Activated gamma-delta T cell treated with Interleukin-2 at 50 U/mL for 16 hours (primary cell): Measurements from ENCODE around the gene CDK4.

Source experiments
- DNase-seq: peaks from one replicate; pipeline ENCODE4 v3.0.0-alpha.2; 2020

CDK4 gene

GRCh38 chr12:57755454-57756372 lies 3.6 kb upstream of the CDK4 start:
- peak; percentile 45 for DNase-seq

DNA sequence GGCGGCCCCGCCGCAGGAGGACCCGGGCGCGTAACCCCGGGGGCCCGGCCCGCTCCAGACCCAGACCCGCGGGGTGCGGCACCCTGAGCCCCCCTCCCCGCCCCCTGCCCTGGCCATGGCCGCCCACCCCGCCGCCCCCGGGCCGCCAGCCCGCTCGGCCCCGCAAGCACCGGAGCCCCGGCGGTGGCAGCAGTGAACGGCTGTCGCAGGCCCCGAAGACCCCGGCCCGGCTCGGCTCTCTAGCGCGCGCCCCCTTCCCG lies 3.0 kb upstream of the CDK4 start:
- DNase-seq: no peak

DNA sequence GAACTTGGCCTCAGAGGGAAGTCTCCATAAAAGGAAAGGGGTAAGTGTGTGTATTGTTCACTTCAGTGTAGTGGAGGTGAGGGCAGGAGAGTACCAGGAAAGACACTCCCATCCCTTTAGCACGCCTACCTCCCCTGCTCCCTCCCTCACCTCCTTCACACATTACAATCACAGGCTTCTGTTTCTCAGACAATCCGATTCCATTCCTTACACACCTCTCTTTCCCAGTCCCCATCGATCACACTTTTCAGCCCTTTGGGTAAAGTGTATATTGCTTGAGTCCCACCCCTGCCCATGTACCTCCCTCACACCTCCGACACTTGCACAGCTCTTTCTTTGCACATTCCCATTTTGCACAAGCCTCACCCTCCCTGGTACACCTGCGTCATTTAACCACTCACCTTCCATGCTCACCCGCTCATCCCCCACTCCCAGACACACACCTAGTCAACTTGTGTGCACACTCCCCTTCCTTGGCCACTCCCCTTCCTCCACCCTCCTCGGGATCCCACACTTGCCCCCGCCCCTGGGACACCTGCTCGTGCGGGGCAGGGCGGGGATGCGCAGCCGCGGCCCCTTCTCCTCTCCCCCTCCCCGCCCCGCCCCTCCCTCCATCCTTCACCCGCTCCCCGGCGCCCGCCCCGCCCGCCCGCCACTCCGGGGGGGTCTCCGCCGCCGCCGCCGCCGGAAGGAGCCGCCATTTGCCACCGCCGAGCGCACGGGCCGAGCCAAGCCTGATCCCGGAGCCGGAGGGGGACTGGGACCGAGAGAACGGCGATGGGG lies 2.5 kb upstream of the CDK4 start, which contains the start of gene MARCHF9:
MARCHF9 (plus strand) TSS at position 693 of the 783 bp plus-strand sequence. CDS start 426 bp downstream, outside the sequence.
- DNase-seq: peak; percentile 77

DNA sequence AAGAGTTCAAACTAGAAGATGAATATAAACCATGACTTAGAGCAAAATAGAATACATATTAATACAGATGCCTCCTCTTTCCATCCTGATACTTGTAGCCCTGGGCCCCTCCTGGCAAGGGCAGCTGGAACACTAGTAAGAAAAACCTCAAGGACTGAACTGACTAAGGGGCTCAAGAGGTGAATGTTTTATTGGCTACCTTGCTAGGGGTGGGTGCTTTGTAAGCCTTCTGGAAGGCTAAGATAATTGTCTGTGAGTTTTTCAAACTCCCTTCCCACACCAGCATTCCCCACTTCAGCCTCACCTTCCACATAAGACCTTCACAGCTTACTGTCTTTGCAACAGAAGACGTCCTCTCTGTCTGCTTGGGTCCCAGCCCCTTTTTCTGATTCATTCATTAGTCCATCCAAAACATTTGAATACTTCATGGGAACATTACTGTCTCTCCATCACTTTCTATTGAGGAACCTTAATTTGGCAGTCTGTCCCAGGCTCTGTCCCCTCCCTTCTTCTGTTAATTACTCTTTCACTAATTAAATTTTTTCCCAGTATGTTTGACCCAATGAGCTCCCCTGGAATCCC lies 1.7 kb upstream of the CDK4 start:
- DNase-seq: no peak

DNA sequence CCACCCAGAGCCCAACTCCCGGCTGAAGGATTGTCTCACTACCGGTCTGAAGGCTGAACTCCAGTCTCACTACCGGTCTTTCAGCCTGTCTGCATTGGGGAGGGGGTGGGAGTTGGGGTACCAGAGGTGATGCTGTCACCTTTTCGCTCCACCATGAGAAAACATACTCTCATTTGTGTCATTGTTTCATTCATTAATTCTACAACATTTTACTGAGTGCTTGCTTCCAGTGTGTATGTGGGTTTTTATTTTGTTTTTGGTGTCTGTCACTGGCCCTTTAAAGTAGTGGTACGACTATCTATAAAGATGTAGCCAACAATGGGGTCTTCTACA lies 524 bp upstream of the CDK4 start:
- DNase-seq: no peak

- DNase-seq: no peak
These were observed 700 bp downstream of the CDK4 start for GRCh38 chr12:57751432-57751787.

DNA sequence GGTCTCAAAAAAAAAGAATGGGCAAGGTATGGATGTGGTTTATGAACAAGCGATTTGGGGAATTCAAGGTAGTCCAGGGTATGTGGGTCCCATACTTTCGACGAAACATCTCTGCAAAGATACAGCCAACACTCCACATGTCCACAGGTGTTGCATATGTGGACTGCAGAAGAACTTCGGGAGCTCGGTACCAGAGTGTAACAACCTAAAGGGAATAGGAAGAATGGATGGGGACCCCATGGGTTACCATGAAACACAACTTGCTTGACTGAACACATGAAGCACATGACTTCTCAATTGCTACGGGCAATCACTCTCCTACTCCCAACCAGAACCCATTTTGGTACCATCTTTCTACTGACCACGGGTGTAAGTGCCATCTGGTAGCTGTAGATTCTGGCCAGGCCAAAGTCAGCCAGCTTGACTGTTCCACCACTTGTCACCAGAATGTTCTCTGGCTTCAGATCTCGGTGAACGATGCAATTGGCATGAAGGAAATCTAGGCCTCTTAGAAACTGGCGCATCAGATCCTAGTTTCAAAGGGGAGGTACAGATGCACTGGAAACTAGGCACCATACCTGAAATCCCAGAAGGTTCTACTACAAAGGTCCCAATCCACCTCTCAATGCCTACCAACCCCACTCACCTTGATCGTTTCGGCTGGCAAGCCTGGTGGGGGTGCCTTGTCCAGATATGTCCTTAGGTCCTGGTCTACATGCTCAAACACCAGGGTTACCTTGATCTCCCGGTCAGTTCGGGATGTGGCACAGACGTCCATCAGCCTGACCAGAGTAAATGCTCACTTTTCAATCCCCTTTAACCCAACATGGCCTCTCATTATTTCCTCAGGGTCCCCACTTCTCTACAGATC lies 1.3 kb downstream of the CDK4 start:
- DNase-seq: no peak

- DNase-seq: no peak
These were observed 3.0 kb downstream of the CDK4 start for GRCh38 chr12:57749061-57749460.

GRCh38 chr12:57746025-57746424 lies 6.1 kb downstream of the CDK4 start:
- no peak for DNase-seq

DNA sequence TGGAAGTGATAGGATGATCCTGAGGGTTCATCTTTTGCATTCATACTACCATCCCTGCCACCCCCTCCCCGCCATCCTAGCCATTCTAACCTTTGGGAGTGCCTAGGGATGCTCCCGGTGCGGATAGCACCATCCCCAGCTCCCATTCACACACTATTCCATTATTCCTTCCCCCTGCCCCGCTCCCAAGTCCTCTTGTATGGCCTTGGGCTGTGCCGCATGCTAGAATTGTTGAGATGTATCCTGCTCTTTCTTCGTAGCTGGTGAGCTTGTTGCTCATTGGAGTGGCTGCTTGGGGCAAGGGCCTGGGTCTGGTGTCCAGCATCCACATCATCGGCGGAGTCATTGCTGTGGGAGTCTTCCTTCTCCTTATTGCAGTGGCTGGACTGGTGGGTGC lies 6.6 kb downstream of the CDK4 start:
- no peak for DNase-seq

DNA sequence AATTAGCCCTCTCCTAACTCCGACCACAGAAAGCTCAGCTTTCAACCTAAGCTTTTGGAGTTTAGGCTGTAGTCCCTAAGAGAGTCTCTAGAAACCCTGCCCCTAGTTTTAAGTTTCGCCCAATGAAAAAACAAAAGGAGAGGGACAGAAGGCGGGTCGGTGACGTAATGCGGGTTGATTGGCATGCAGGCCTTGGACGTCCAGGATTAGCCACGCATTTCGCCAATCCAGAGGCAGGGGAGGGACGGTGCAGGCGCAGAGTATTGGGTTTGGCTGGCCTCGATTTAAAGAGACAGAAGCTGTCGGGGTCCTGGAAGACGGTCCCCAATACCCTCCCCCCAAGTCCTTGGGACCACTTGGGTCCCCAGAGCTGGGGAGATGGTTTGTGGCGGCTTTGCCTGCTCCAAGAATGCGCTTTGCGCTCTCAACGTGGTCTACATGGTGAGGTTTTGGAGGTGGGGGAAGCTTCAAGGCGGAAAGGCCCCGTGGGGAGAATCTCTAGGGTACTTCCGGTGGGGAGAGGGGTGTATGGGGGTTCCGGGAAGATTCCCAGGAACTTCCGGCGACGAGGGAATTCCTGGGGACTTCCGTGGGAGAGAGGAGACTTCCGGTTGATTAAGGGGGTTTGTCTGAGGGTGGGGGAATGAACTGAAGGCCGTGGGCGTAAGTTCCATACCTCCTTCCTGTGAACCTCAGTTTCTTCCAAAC lies 7.2 kb downstream of the CDK4 start, which contains the start of gene TSPAN31:
TSPAN31 (plus strand) TSS at position 263 of the 708 bp plus-strand sequence; CDS start at position 379, 116 bp downstream.
- peak; percentile 93 for DNase-seq

DNA sequence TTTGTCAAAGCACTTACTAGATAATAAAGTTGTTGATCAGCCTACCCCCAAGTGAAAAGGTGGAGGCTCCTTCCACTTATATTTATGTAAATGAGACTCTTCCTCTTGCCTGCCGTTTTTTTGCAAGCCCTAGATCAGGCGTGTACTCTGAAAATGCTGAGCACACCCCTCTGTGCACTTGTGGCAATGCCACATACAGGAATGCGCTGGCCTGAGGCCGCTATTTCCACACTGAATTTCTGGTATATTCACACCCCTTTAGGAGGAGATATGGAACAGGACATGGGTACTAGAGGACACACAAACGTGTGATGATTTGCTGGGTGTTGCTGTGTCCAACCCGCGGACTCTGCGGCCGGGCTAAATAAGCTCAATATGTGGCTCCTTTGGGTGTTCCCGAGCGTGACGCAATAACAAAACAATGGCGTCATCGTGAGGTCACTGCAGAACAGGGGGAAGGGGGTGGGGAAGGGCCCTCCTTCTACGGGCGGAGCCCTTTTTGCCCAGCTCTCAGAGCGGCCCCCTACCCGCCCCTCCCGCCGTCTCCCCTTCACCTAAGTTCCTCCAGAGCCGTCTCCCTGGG lies 7.8 kb downstream of the CDK4 start:
- DNase-seq: peak; percentile 54

- no peak for DNase-seq
These were observed 8.3 kb downstream of the CDK4 start for GRCh38 chr12:57743769-57744168.

GRCh38 chr12:57741844-57742738 lies 10.0 kb downstream of the CDK4 start:
- peak; percentile 79 for DNase-seq

GRCh38 chr12:57741413-57741789 lies 10.7 kb downstream of the CDK4 start:
- no peak for DNase-seq

- DNase-seq: peak; percentile 83
These were observed 11.3 kb downstream of the CDK4 start for GRCh38 chr12:57740656-57741412.

DNA sequence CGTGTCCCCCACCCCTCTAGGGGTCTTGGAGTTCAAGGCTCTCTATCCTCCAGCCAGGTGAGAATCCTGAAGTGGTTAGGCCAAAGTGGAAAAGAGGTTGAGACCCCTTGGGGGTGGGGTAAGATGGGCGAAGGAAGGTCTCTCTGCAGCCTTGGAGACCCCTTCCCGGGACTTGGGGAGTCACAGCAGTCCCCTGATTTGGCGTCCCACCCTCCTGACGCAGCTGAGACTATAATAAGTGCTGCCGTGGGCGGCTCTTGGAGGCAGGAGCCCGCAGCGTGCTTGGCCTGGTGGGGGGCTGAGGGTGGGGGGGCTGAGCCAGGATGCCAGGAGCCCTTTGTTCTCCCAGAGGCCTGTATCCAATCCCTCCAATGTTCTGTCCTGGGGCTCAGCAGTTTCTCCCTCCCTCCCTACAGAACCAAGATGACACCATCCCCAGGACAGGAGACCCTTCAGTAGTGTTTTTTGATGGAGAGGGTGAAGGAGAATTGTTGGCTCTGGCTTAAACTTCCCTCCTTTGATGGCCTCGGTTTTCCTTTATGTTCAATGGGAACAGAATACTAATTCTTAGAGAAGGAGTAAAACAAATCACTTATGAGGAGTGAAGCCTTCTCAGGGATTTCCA lies 12.1 kb downstream of the CDK4 start:
- DNase-seq: no peak

- DNase-seq: no peak
These were observed 12.7 kb downstream of the CDK4 start for GRCh38 chr12:57739387-57739786.

- no peak for DNase-seq
These were observed 13.4 kb downstream of the CDK4 start, which contains the start of gene AGAP2 for GRCh38 chr12:57738661-57739237. Gene AGAP2, minus strand, starts transcription at chr12:57738742. Its CDS starts 496 bp downstream, at chr12:57738246.
